GM19035 (cell line): ENCODE results near the gene MORN1.

Experiments
- ATAC-seq: cut with Tn5 transposase; IDR thresholded peaks from one replicate; pipeline ENCODE4 v1.9.1; 2021; ENCODE audit not compliant: unreplicated experiment

MORN1 gene

GRCh38 chr1:2324553-2325366 lies 66.6 kb downstream of the MORN1 start:
- no peak for ATAC-seq

DNA sequence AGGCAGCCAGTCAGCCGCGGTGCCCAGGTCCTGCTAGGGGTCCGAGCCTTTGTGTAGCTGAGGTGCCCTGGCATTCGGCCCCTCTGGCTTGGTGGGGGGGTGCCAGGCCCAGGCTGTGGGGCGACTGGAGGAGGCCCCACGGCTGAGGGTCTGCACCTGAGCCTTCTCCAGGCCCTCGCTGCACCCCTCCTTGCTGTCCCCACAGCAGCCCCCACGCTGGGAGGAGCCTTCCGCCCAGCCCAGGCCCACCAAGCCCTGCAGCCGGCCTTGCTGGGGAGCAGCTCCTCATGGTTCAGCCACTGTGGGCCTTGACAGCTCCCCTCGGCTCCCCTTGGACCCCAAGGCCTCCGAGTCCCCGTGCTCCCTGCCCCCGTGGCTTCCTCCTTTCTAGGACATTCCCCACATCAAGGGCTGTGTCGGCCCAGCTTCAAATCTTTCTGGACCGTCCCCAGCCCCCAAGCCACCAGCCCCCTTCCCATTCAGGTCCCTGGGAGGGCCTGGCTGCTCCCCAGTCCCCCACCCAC lies 67.8 kb downstream of the MORN1 start:
- no peak for ATAC-seq

DNA sequence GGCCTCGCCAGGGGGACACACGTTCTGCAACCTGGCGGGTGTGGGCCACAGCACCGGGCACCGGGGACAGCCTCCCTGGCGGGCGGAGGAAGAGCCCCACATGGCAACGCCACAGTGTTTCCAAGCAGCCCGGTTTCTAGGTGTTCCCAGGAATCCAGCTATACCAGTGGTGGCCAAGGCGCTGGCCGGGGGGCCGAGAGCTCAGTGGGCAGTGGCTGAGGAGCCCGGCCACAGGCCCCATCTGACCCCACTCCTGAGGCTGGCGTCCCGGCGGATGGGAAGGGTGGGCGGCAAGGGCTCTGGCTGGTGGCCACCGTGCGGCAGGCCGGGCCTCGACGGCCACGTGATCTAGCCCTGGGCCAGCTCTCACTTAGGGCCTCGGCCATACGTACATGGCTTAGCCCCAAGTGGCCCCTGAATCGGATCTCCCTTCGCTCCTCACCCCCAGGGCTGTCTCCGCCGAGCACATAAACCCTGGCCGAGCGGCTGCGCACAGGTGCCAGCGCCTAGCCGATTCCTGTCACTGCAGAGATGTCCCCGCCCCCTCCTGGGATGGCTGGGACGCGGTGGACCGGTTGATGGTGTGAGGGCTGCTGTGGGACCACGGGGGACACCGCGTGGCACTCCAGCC lies 68.7 kb downstream of the MORN1 start:
- ATAC-seq: no peak

- ATAC-seq: no peak
Measured at GRCh38 chr1:2322065-2322571, 69.2 kb downstream of the MORN1 start.

GRCh38 chr1:2320760-2321667 lies 70.3 kb downstream of the MORN1 start:
- no peak for ATAC-seq

DNA sequence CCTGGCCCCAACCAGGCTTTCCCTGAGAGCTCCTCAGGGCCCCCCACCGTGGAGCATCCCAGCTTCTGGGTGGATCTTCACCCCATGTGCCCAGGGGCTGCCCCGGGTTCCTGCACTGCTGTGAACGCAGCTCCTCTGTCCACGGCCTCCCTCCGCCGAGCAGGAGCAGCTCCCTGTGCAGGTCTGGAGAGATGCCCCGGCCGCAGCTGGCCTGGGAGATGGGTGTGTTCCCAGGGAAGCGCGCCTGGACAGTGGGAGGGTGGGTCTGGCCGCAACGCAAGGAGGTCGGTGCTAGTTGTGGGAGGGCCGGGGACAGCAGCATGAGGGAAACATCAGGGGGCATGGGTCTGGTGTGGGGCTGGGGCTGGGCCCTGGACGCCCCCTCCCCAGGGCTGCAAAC lies 71.3 kb downstream of the MORN1 start:
- ATAC-seq: no peak

GRCh38 chr1:2319291-2319690 lies 72.1 kb downstream of the MORN1 start:
- no peak for ATAC-seq

GRCh38 chr1:2318314-2319278 lies 72.8 kb downstream of the MORN1 start:
- no peak for ATAC-seq

DNA sequence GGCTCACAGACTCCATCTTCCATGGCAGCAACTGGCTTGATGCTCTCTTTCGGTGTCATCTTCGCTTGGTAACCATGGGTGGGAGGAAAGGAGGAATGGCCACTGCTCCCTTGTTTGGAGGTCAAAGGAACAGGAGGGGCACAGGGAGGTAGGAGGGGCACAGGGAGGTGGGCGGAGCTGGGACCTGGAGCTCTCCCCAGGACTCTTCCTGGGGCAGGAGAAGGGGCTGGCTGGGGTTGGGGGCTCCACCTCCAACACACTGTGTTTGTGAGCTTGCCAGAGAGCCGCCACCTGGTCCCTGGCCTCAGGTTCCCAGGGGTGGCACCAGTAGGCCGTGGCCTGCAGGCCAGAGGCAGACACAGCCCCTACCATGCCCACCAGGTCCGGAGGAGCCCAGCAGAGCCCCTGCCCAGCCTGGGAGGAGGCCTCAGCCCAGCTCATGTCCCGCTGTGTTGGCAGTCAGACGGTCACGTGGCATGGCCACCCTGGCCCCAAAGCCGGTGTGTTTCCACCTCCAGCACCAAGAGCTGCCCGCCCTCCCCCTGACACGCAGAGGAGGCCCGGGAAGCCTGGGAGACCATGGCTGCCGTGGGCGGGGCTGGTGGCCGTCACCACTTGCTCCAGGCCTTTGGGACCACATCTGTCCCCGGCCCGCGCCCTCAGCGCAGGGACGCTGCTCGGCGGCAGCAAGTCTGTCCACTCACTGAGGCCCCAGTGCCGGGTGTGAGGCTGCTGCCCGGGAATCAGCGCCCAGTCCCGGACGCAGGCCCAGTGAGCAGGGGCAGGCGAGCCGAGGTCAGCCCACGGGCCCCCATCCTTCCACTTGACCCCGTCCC lies 73.9 kb downstream of the MORN1 start:
- ATAC-seq: no peak

DNA sequence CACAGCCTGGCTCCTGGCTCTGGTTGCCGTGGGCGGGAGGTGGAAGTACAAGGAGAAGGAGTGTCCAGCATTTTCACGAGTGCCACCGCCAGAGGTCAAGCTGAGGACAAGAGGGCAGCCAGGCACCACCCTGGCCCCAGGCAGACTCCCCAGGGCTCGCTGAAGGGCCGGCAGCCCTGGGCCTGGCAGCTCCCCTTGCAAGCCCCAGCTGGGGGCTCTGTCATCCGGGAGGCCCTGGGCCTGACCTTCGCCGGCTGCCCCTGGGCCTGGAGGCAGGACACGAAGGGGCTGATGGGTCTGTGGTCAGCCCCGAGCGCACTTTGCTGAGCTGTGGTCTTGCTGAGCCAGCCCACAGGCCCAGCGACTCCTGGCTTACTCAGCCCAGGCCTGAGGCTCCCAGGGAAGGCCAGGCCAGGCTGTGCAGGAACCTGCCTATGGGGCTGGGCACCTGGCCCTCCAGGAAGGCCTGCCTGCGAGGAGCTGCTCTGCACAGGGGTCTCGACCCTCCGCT lies 74.8 kb downstream of the MORN1 start:
- ATAC-seq: no peak

DNA sequence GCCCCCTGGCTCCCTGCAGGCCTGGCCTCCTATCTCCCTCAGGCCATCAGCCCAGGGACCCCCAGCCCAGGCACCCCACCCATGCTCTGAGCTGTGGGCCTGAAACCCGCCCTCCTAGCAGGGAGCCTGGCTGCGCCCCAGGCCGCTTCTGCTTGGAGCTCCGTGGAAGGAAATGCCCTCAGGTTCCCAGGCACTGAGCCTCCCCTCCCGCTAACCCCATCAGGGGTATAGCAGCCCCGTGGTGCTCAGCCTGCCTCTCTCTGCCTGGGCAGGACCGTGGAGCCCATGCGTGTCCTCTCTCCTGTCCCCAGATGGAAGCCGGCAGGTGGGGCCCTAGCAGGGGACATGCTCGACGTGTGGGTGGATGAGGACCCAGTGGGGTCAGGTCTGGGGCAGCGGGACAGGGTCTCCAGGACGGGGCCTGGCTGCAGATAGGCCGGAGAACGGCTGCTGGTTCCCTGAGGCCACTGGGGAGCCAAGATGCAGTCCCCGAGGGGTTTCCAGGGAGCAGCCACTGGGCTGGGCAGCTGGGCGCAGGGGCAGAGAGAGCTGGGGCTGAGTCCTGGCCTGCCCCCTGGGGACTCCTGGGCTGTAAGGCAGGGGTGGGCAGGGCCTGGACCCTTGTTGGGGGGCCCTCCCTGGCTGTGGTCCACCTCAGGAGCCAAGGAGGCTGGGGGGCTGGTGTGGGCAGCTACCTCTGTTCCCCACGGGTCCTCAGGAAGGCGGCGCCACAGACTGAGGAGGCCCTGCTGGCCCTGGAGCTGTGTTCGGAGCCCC lies 75.5 kb downstream of the MORN1 start:
- ATAC-seq: no peak

DNA sequence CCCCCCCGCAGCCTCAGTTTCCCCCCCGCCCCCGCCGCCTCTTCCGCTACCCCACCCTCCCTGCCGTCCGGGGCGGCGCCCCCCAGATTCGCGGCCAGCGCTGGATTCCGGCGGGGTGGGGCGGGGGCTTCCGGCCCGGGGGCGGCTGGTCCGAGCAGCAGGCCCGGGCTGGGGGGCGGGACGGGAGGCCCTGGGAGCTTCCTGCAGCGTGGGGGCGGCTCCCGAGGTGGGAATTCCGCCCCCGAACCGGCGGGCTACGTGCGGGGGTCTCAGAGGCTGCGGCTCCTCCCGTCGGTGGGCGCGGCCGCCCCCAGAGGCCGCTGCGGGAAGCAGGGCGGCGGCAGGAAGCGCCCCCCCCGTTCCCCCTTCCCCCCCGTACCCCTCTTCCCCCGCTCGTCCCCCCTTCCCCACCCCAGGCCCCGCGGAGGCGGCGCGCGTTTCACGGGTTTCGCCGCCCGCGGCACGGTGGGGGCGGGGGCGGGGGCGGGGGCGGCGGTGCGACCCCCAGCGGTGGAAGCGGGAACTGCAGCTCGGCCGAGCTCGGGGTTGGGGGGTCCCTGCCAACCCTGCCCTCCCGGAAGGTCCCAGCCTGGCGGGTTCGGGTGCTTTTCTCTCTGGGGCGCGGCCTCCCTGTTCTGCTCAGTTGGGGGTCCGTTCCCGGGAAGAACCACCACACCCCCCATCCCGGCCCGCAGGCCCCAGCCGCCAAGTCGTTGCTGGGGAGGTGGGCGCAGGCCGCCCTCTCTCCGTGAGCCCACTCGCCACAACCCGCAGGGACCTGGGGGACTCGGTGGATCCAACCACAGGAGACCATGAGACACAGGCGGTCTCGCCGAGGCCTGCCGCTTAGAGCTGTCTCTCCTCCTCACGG lies 76.3 kb downstream of the MORN1 start:
- no peak for ATAC-seq

DNA sequence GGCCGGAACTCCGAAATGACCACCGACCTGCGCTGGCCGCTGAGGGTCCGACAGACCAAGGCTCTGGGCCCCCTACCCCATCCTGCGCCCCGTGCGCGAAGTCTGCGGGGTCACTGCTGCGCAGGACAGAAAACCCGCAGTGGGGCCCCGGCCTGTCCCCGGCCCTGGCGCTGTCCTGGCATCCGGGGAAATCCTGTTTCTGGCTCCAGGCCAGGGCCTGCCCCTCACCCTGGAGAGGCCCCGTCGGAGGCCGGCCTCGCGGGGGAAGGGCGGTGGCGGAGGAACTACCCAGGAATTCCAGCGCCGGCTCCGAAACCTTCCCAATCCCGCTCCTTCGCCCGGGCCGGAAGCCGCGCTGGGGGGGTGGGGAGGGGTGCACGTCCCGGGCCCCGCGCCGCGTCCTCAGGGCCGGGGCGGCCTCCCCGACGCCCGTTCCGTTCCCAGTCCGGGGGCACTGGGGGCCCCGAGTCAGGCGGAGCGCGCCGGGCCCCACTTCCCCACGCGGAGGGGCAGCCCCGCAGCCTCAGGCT lies 77.0 kb downstream of the MORN1 start:
- no peak for ATAC-seq

- ATAC-seq: no peak
Measured at GRCh38 chr1:2313651-2314261, 77.6 kb downstream of the MORN1 start.

DNA sequence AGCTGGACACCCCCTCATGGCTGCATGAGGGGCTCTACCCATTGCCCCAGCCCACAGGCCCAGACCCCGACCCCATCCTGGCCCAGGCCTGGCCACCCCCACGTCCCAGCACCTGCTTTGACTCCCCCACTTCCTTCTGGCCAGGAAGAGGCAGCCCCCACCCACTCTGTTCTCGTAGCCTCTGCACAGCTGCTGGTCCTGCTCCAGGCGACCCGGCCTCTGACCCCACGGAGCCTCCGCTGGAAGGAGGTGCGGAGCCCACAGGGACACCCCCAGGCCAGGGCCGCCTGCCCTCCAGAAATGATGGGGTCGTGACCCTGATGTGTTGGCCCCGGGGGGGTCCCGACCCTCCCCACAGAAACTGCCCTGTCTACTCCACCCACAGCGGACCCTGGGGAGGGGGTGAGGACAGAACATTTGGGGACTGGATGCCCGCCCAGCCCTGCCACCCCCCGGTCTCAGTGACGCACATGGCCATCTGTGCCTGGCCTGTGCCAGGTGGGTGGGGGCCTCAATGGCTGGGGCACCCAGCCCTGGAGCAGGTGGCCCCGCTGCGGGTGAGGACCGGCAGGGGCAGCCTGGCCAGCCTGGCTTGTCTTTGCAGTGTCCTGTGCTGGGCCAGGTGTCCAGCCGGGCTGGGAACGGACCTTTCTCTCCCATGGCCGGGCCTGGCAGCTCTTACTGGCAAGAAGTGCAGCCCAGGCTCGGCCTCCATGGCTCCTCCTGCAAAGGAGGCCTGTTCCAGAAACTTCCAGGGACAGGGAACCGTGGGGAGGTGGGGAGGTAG lies 78.6 kb downstream of the MORN1 start:
- ATAC-seq: no peak

GRCh38 chr1:2312160-2312514 lies 79.2 kb downstream of the MORN1 start:
- no peak for ATAC-seq
